ENCODE measurements around the gene AKT1S1. TPM values are rescaled to one million over a fixed set of nuclear protein-coding genes. Genes with fewer than 3 reads are reported as not detected.
A peak's percentile ranks its signal among the peaks of the same experiment; 100 is the strongest.

The AKT1S1 gene
- total RNA-seq, 4 donors from 2014 or later = 23.8 to 56.8 (median 43.4) TPM

GRCh38 chr19:49847731-49848696, 29.1 kb downstream of the AKT1S1 start:
- DNase-seq = no peak
- intact Hi-C loops (cut with DNase I; ENCODE audit: low total_unique reads) = no loop called here
- ATAC-seq = no peak
- peaks cover 35 to 36% of the 10 kb centered on the region in 2 donors for H3K4me1 ChIP-seq
- in situ Hi-C loops (cut with MboI; ENCODE audit: low sequenced_read_pairs in 4 of 4) = no loop called here
- no peaks in the 10 kb centered on the region for H3K9me3 ChIP-seq
- H3K27me3 ChIP-seq = no peaks in the 10 kb centered on the region
- H3K4me3 ChIP-seq = no peak overlapping the region
- H3K36me3 ChIP-seq = no peaks in the 10 kb centered on the region
- TF ChIP-seq CTCF (IDR thresholded peaks at IDR 0.05 in 4 of 5, conservative IDR thresholded peaks at IDR 0.05 in 1 of 5) = no peak
- TF ChIP-seq POLR2A (IDR thresholded peaks at IDR 0.05) = no peak
- peak overlapping the region; percentile 94 to 99 (median 97) for H3K27ac ChIP-seq

- H3K4me3 ChIP-seq = no peak overlapping the region
- H3K9me3 ChIP-seq = no peaks in the 10 kb centered on the region
- DNase-seq (no peak), ATAC-seq (no peak)
- H3K4me1 ChIP-seq = peaks cover 21 to 23% of the 10 kb centered on the region in 2 donors
- peak overlapping the region; percentile 79 to 99 (median 95) for H3K27ac ChIP-seq
- intact Hi-C loops (cut with DNase I; ENCODE audit: low total_unique reads) (no loop called here), in situ Hi-C loops (cut with MboI; ENCODE audit: low sequenced_read_pairs in 4 of 4) (no loop called here)
- TF ChIP-seq CTCF (IDR thresholded peaks at IDR 0.05 in 4 of 5, conservative IDR thresholded peaks at IDR 0.05 in 1 of 5) (no peak), POLR2A (IDR thresholded peaks at IDR 0.05) (no peak)
- no peaks in the 10 kb centered on the region for H3K27me3 ChIP-seq
- H3K36me3 ChIP-seq = no peaks in the 10 kb centered on the region
Measured at GRCh38 chr19:49846408-49846807, 30.7 kb downstream of the AKT1S1 start.

GRCh38 chr19:49845414-49845813, 31.7 kb downstream of the AKT1S1 start:
- Histone ChIP-seq H3K4me3 (no peak overlapping the region), H3K4me1 (peaks cover 21 to 23% of the 10 kb centered on the region in 2 donors), H3K9me3 (no peaks in the 10 kb centered on the region), H3K27ac (peak overlapping the region; percentile 79 to 96 (median 92)), H3K36me3 (peaks cover 0 to under 1% of the 10 kb centered on the region in 2 donors), H3K27me3 (no peaks in the 10 kb centered on the region)
- no peak for DNase-seq
- no peak for TF ChIP-seq CTCF (IDR thresholded peaks at IDR 0.05 in 4 of 5, conservative IDR thresholded peaks at IDR 0.05 in 1 of 5)
- TF ChIP-seq POLR2A (IDR thresholded peaks at IDR 0.05) = no peak
- ATAC-seq = no peak
- in situ Hi-C loops (cut with MboI; ENCODE audit: low sequenced_read_pairs in 4 of 4) = no loop called here
- intact Hi-C loops (cut with DNase I; ENCODE audit: low total_unique reads) = no loop called here

- Histone ChIP-seq H3K27me3 (no peaks in the 10 kb centered on the region), H3K4me3 (peak overlapping the region in 1 of 4 donors; percentile 7), H3K36me3 (peaks cover 0 to 11% of the 10 kb centered on the region in 2 donors), H3K27ac (peak overlapping the region; percentile 79 to 96 (median 92)), H3K4me1 (peaks cover 17% of the 10 kb centered on the region in 2 donors), H3K9me3 (no peaks in the 10 kb centered on the region)
- TF ChIP-seq POLR2A (IDR thresholded peaks at IDR 0.05) (no peak), CTCF (IDR thresholded peaks at IDR 0.05 in 4 of 5, conservative IDR thresholded peaks at IDR 0.05 in 1 of 5) (peak in 1 of 5 experiments; percentile 9)
- intact Hi-C loops (cut with DNase I; ENCODE audit: low total_unique reads) (no loop called here), in situ Hi-C loops (cut with MboI; ENCODE audit: low sequenced_read_pairs in 4 of 4) (no loop called here)
- DNase-seq (peak; percentile 65 to 89), ATAC-seq (peak; percentile 70 to 81)
Measured at GRCh38 chr19:49844138-49845095, 32.7 kb downstream of the AKT1S1 start.
